Muscle layer of duodenum (tissue), 2 donors: ENCODE data around the gene CARD19.

Experiments used
- H3K27ac ChIP-seq: one replicate; pipeline ENCODE4 v1.7.0; 2013; ENCODE audit warnings: mild to moderate bottlenecking, low read length
- H3K27me3 ChIP-seq: one replicate; pipeline ENCODE4 v1.7.0; 2013; ENCODE audit warnings: low read depth, mild to moderate bottlenecking, control low read depth, low read length
- H3K36me3 ChIP-seq, 2 donors: one replicate each; pipeline ENCODE4 v1.7.0; 2013; ENCODE audit warnings: low read length in 2 of 2, control low read depth in 1 of 2, mild to moderate bottlenecking in 1 of 2; ENCODE audit not compliant: insufficient read depth in 2 of 2, control insufficient read depth in 1 of 2
- H3K4me1 ChIP-seq, 2 donors: one replicate each; pipeline ENCODE4 v1.7.0; 2013; ENCODE audit warnings: low read length in 2 of 2, mild to moderate bottlenecking in 2 of 2, control low read depth in 1 of 2, moderate library complexity in 1 of 2; ENCODE audit not compliant: insufficient read depth in 2 of 2, control insufficient read depth in 1 of 2
- H3K4me3 ChIP-seq, 2 donors: one replicate each; pipeline ENCODE4 v1.7.0; 2013; ENCODE audit warnings: low read length in 2 of 2, low read depth in 1 of 2, mild to moderate bottlenecking in 1 of 2
- H3K9me3 ChIP-seq, 2 donors: one replicate each; pipeline ENCODE4 v1.7.0; 2013; ENCODE audit warnings: low read length in 2 of 2, control low read depth in 1 of 2, mild to moderate bottlenecking in 1 of 2; ENCODE audit not compliant: control insufficient read depth in 1 of 2
- donor health status: healthy.

The CARD19 gene

GRCh38 chr9:93096131-93096802, at the start of gene CARD19:
CARD19 (plus strand) TSS chr9:93096217; CDS start chr9:93096346, 129 bp downstream.
- H3K4me3 ChIP-seq: peak within 1 kb of the TSS; percentile 72 to 82
- no peaks in the 10 kb centered on the region for H3K36me3 ChIP-seq
- peak within 1 kb of the TSS; percentile 90 for H3K27ac ChIP-seq
- H3K27me3 ChIP-seq: no peaks in the 10 kb centered on the region
- H3K9me3 ChIP-seq: peaks cover 0 to 5% of the 10 kb centered on the region in 2 donors
- peaks cover 38 to 57% of the 10 kb centered on the region in 2 donors for H3K4me1 ChIP-seq

GRCh38 chr9:93048566-93049448, 47.2 kb upstream of the CARD19 start:
- Histone ChIP-seq H3K4me1 (peaks cover 0 to 5% of the 10 kb centered on the region in 2 donors), H3K9me3 (peaks cover 0 to 3% of the 10 kb centered on the region in 2 donors), H3K4me3 (no peak overlapping the region), H3K27me3 (no peaks in the 10 kb centered on the region), H3K36me3 (no peaks in the 10 kb centered on the region), H3K27ac (no peak overlapping the region)

DNA sequence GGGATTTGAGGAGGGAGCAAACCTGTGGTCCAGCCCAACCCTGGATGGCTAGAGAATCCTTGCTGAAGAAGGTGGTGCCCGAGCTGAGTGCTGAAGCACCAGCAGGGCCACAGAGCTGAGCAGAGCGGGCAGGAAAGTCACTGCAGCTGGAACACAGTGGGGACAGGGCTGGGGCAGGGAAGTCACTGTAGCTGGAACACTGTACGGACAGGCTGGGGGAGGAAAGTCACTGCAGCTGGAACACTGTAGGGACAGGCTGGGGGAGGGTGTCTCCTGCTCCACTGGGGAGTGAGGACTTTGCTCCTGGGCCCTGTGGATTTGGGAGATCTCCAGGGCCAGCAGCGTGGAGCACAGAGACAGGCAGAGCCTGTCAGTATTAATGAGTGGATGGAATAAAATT, 46.5 kb upstream of the CARD19 start:
- Histone ChIP-seq H3K27me3 (no peaks in the 10 kb centered on the region), H3K4me1 (peaks cover 0 to 5% of the 10 kb centered on the region in 2 donors), H3K27ac (no peak overlapping the region)

GRCh38 chr9:93050231-93050630, 45.8 kb upstream of the CARD19 start:
- Histone ChIP-seq H3K27me3 (no peaks in the 10 kb centered on the region), H3K27ac (no peak overlapping the region), H3K4me1 (peaks cover 0 to 5% of the 10 kb centered on the region in 2 donors), H3K9me3 (peaks cover 0 to 3% of the 10 kb centered on the region in 2 donors), H3K4me3 (no peak overlapping the region), H3K36me3 (no peaks in the 10 kb centered on the region)

More for the DNA sequence above, 46.5 kb upstream of the CARD19 start:
- no peak overlapping the region for H3K4me3 ChIP-seq
- no peaks in the 10 kb centered on the region for H3K36me3 ChIP-seq
- peaks cover 0 to 3% of the 10 kb centered on the region in 2 donors for H3K9me3 ChIP-seq

GRCh38 chr9:93051680-93052089, 44.3 kb upstream of the CARD19 start:
- Histone ChIP-seq H3K27ac (no peak overlapping the region), H3K4me1 (peaks cover 0 to 5% of the 10 kb centered on the region in 2 donors), H3K27me3 (no peaks in the 10 kb centered on the region), H3K9me3 (no peaks in the 10 kb centered on the region), H3K36me3 (no peaks in the 10 kb centered on the region), H3K4me3 (no peak overlapping the region)

DNA sequence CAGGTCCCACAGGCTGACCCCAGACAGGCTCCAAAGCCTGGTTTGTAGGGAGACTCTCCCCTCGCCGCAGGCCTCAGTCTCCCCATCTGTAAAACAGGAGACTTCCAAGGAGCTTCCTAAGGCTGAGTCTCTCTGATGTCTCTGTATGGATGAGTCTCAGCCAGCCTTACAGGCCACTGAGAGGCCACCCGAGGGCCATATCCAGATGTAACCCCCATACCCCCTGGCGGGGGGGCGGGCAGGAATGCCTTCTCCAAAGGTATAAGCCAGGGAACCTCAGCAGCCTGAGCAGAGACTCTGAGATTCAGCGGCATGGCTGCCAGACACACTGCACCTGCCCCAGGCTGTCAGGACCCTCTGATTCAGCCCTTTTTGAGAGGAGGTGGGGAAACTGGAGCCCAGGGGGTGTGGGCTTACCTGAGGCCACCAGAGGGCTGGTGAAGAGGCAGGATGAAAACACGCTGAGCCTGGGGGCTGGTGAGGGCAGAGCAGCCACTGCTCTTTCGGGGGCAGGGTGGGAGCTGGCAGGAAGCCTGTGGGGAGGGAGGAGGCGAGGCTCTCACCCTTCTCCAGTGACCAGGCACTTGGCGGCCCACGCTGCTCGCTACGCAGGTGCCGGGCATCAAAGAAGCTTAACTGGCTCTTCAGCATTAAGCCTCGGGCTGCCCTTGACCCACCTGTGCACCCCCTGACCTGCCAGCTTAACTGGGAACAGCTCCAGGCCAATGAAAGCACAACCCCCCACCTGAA, 43.1 kb upstream of the CARD19 start:
- Histone ChIP-seq H3K27me3 (no peaks in the 10 kb centered on the region), H3K27ac (no peak overlapping the region), H3K4me3 (no peak overlapping the region), H3K36me3 (no peaks in the 10 kb centered on the region), H3K9me3 (no peaks in the 10 kb centered on the region), H3K4me1 (peaks cover 0 to 13% of the 10 kb centered on the region in 2 donors)

DNA sequence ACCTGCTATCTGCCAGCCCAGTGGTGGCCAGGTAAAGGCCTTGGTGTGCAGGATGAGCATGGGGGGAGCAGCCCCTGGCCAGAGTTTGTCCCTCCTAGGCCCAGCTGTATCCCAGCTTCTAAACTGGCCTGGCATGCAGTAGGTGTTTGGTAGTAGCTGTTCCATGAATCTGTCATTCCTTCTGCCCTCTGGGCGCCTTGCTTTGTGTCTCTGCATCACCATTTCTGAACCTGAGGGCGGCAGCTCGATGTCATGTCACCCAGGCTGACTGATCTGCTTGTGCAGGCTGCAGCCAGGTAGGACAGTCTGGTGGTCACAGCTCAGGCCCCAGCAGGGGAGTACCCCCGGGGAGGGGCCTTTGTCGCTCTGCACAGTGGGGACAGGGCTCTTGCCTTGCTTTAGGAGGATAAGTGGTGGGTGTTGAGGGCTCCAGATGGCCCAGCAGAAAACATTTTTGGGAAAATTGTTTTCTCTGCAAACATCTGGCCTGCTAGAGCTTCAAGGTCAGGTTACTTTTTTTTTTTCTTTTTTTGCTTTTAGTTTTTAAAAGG, 42.2 kb upstream of the CARD19 start:
- Histone ChIP-seq H3K36me3 (no peaks in the 10 kb centered on the region), H3K27me3 (no peaks in the 10 kb centered on the region), H3K4me3 (no peak overlapping the region), H3K27ac (no peak overlapping the region), H3K9me3 (no peaks in the 10 kb centered on the region), H3K4me1 (peaks cover 0 to 16% of the 10 kb centered on the region in 2 donors)

DNA sequence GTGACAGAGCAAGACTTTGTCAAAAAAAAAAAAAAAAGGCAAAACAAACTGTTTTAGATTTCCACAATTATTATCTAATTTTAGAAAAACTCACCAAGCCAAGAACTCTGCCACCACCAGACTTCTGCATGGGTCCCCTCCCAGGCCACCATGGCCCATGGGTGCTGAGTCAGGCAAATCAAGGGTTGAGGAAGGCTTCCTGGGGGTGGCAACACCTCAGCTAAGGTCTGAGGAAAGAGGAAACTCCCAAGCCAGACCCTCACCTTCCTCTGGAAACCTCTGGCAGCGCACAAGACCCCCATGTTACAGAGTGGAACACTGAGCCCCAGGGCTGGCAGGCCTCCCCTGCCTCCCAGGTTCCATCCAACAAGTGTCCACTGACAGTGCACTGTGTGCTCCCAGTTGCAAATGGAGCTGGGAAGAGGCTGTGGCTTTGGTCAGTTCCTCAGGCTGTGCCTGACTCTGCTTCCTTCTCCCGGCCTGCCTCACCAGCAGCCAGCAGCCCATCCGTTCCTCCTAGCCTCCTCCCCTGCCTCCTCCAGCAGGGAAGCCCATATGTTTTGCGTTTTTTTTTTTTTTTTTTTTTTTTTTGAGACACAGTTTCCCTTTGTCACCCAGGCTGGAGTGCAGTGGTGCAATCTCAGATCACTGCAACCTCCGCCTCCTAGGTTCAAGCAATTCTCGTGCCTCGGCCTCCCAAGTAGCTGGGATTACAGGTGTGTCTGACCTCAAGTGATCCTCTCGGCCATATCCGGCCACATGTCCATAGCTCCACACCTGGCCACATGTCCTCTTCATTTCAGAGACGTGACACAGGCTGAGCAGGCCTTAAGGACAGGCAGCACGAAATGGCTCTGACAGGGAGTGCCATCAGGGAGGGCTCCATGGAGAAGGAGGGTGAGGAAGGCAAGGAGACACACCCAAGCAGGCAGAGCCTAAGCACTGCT, 41.0 kb upstream of the CARD19 start:
- Histone ChIP-seq H3K27ac (no peak overlapping the region), H3K27me3 (no peaks in the 10 kb centered on the region), H3K36me3 (no peaks in the 10 kb centered on the region), H3K4me3 (no peak overlapping the region), H3K9me3 (no peaks in the 10 kb centered on the region), H3K4me1 (peaks cover 0 to 25% of the 10 kb centered on the region in 2 donors)

DNA sequence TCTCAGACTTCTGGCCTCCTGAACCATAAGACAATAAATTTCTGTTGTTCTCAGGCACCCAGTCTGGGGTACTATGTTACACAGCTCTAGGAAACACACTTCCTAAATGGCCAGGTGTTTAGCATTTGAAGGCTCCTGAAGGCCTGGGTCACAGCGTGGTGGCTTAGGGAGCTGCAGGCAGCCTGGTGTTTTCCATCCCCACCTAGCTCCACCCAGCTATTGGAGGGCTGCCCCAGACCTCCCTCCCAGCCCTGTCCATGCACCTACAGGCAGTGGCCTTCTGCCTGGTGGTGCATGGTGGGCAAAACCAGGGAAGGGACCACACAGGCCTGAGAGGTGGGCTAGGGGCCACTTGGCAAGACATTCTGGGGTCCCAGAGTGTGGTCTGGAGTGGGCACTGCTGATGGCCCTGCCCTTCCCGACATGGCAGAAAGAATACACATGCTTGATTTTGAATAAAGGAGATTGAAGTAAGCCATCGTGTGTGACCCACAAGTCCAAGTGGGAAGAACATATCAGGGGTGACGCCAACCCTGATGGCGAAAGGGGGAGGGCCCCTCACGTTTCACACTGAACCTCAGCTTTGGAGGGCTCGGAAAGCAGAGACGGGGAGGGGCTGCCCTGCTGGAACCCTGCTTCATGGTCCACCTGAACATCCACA, 38.8 kb upstream of the CARD19 start:
- Histone ChIP-seq H3K4me1 (peaks cover 14 to 26% of the 10 kb centered on the region in 2 donors), H3K9me3 (no peaks in the 10 kb centered on the region), H3K36me3 (no peaks in the 10 kb centered on the region), H3K27me3 (no peaks in the 10 kb centered on the region), H3K4me3 (no peak overlapping the region), H3K27ac (no peak overlapping the region)
